ENCODE results near the gene CELF5. TPM values are rescaled to one million over a fixed set of nuclear protein-coding genes. Genes with fewer than 3 reads are reported as not detected.

Gene CELF5
- total and polyA plus RNA-seq, 10 of the 15 experiments (the other 5 are each of a cell fraction or from before 2014, with no cell fraction given): 0.01 to 0.04 TPM; not detected in 8

GRCh38 chr19:3196933-3197205, 27.6 kb upstream of the CELF5 start:
- ATAC-seq (no peak), FAIRE-seq (no peak), DNase-seq (ENCODE audit: low read depth, low spot score) (no peak)
- ChIA-PET CTCF (no interaction called here), RAD21 (ENCODE audit: unreplicated experiment) (no interaction called here), POLR2A (interaction anchor here (1.1 kb wide), 1 partner anchor 10 kb away, joined by 5 read pairs; no protein-coding TSS in a partner anchor), SMC1A (ENCODE audit: uncharacterized antibody, unreplicated experiment) (no interaction called here)
- 98% methylated on average over 14 of the region's 14 CpGs for WGBS (ENCODE audit: insufficient coverage, insufficient replicate concordance, low lambda C conversion rate, missing lambda C conversion rate)
- TF ChIP-seq PAX5 (IDR thresholded peaks at IDR 0.05; ENCODE audit: borderline replicate concordance, low read depth, low read length) (no peak), TBL1XR1 (IDR thresholded peaks at IDR 0.05; ENCODE audit: low read depth, low read length) (no peak), ATF3 (IDR thresholded peaks at IDR 0.05; ENCODE audit: borderline replicate concordance, extremely low read depth, low read depth, low read length) (no peak), CHD4 (IDR thresholded peaks at IDR 0.05) (no peak), RFX5 (IDR thresholded peaks at IDR 0.05; ENCODE audit: low read depth, low read length) (no peak), ASH2L (IDR thresholded peaks at IDR 0.05; ENCODE audit: borderline replicate concordance, low read depth) (no peak), CREM (IDR thresholded peaks at IDR 0.05; ENCODE audit: low read depth) (no peak), ZNF622 (IDR thresholded peaks at IDR 0.05) (no peak), SMARCA5 (IDR thresholded peaks at IDR 0.05) (no peak), DPF2 (IDR thresholded peaks at IDR 0.05) (no peak), ZBTB33 (IDR thresholded peaks at IDR 0.05) (no peak)
- TF ChIP-seq, protein P1, sequence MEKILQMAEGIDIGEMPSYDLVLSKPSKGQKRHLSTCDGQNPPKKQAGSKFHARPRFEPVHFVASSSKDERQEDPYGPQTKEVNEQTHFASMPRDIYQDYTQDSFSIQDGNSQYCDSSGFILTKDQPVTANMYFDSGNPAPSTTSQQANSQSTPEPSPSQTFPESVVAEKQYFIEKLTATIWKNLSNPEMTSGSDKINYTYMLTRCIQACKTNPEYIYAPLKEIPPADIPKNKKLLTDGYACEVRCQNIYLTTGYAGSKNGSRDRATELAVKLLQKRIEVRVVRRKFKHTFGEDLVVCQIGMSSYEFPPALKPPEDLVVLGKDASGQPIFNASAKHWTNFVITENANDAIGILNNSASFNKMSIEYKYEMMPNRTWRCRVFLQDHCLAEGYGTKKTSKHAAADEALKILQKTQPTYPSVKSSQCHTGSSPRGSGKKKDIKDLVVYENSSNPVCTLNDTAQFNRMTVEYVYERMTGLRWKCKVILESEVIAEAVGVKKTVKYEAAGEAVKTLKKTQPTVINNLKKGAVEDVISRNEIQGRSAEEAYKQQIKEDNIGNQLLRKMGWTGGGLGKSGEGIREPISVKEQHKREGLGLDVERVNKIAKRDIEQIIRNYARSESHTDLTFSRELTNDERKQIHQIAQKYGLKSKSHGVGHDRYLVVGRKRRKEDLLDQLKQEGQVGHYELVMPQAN (conservative IDR thresholded peaks at IDR 0.05): no peak
- intact Hi-C loops (cut with micrococcal nuclease; ENCODE audit: unreplicated experiment) (no loop called here), in situ Hi-C loops (cut with MboI) (no loop called here)
- no peak overlapping the region for H3K27ac ChIP-seq (ENCODE audit: control insufficient read depth, insufficient read depth)
- H3K4me2 ChIP-seq (ENCODE audit: control insufficient read depth, insufficient read depth): no peak overlapping the region
- H3K79me2 ChIP-seq (ENCODE audit: control insufficient read depth, insufficient read depth, low read length): no peaks in the 10 kb centered on the region
- H3K4me3 ChIP-seq: no peak overlapping the region
- no TSS peak for BruUV-seq (replicated peaks)
- H3K9me3 ChIP-seq (replicated peaks; ENCODE audit: control insufficient read depth, insufficient read depth, low read length): no peaks in the 10 kb centered on the region
- no peaks in the 10 kb centered on the region for H3K27me3 ChIP-seq (replicated peaks in 1 of 2; ENCODE audit: control insufficient read depth in 2 of 2, insufficient read depth in 2 of 2, low read length in 1 of 2)
- H3K9ac ChIP-seq (ENCODE audit: control insufficient read depth, insufficient read depth, low read length): no peak overlapping the region
- H3K36me3 ChIP-seq (ENCODE audit: control insufficient read depth in 2 of 2, insufficient read depth in 2 of 2, low read length in 1 of 2): peaks cover 2 to 10% of the 10 kb centered on the region in 2 experiments; a peak in 3 of 4 replicates
- no peaks in the 10 kb centered on the region for H3K4me1 ChIP-seq (ENCODE audit: control insufficient read depth, insufficient read depth, low read length)
- no peaks in the 10 kb centered on the region for H4K20me1 ChIP-seq (ENCODE audit: control insufficient read depth, insufficient read depth)
- no peak overlapping the region for H2AFZ ChIP-seq (ENCODE audit: control insufficient read depth, low read depth, low read length)
